ES-I3 (cell line): Measurements from ENCODE around the gene COG5.

Experiments used
- H3K36me3 ChIP-seq: 2 replicates; pipeline ENCODE4 v1.6.1; 2013; ENCODE audit warnings: mild to moderate bottlenecking, low read length, control low read depth, moderate library complexity; ENCODE audit not compliant: insufficient read depth
- H3K4me1 ChIP-seq: 2 replicates; pipeline ENCODE4 v1.6.1; 2013; ENCODE audit warnings: mild to moderate bottlenecking, control low read depth, low read length; ENCODE audit not compliant: insufficient read depth
- H3K9ac ChIP-seq: 2 replicates; pipeline ENCODE4 v1.6.1; 2013; ENCODE audit warnings: low read depth, mild to moderate bottlenecking, low read length, moderate library complexity
- H3K9me3 ChIP-seq: 2 replicates; pipeline ENCODE4 v1.6.1; 2013; ENCODE audit warnings: mild to moderate bottlenecking, low read length, moderate library complexity; ENCODE audit not compliant: control insufficient read depth, insufficient read depth

COG5 gene

GRCh38 chr7:107392830-107393229 lies 170.9 kb downstream of the COG5 start:
- Histone ChIP-seq H3K4me1 (peaks cover 9% of the 10 kb centered on the region; the same call in 1 of the 2 replicates), H3K36me3 (no peaks in the 10 kb centered on the region), H3K9ac (no peak overlapping the region), H3K9me3 (no peaks in the 10 kb centered on the region)

- Histone ChIP-seq H3K4me1 (peaks cover 16% of the 10 kb centered on the region), H3K9me3 (no peaks in the 10 kb centered on the region), H3K36me3 (no peaks in the 10 kb centered on the region), H3K9ac (no peak overlapping the region)
These were observed 172.8 kb downstream of the COG5 start for GRCh38 chr7:107390916-107391315.

- Histone ChIP-seq H3K9ac (no peak overlapping the region), H3K36me3 (no peaks in the 10 kb centered on the region), H3K4me1 (peaks cover 16% of the 10 kb centered on the region), H3K9me3 (no peaks in the 10 kb centered on the region)
These were observed 175.1 kb downstream of the COG5 start for GRCh38 chr7:107388604-107389003.

GRCh38 chr7:107387573-107388219 lies 176.0 kb downstream of the COG5 start:
- Histone ChIP-seq H3K9ac (no peak overlapping the region), H3K36me3 (no peaks in the 10 kb centered on the region), H3K9me3 (no peaks in the 10 kb centered on the region), H3K4me1 (peaks cover 16% of the 10 kb centered on the region)

GRCh38 chr7:107387128-107387527 lies 176.6 kb downstream of the COG5 start:
- Histone ChIP-seq H3K9me3 (no peaks in the 10 kb centered on the region), H3K36me3 (no peaks in the 10 kb centered on the region), H3K9ac (no peak overlapping the region), H3K4me1 (peaks cover 16% of the 10 kb centered on the region)

- Histone ChIP-seq H3K9me3 (no peaks in the 10 kb centered on the region), H3K36me3 (no peaks in the 10 kb centered on the region), H3K4me1 (peaks cover 16% of the 10 kb centered on the region), H3K9ac (no peak overlapping the region)
These were observed 177.1 kb downstream of the COG5 start for GRCh38 chr7:107386548-107387102.

GRCh38 chr7:107384025-107384424 lies 179.7 kb downstream of the COG5 start:
- H3K9me3 ChIP-seq, result no peaks in the 10 kb centered on the region
- H3K36me3 ChIP-seq, result no peaks in the 10 kb centered on the region
- no peak overlapping the region for H3K9ac ChIP-seq
- peaks cover 6% of the 10 kb centered on the region; the same call in 1 of the 2 replicates for H3K4me1 ChIP-seq

- H3K9ac ChIP-seq, result no peak overlapping the region
- H3K36me3 ChIP-seq, result no peaks in the 10 kb centered on the region
- H3K4me1 ChIP-seq, result peaks cover 6% of the 10 kb centered on the region; the same call in 1 of the 2 replicates
- no peaks in the 10 kb centered on the region for H3K9me3 ChIP-seq
These were observed 180.5 kb downstream of the COG5 start for GRCh38 chr7:107383203-107383602.

- no peaks in the 10 kb centered on the region for H3K9me3 ChIP-seq
- 0 out of 2 replicates have a peak, but pooled peaks cover under 1% of the 10 kb centered on the region for H3K4me1 ChIP-seq
- H3K9ac ChIP-seq, result no peak overlapping the region
- no peaks in the 10 kb centered on the region for H3K36me3 ChIP-seq
These were observed 182.3 kb downstream of the COG5 start for GRCh38 chr7:107381453-107381852.

- H3K4me1 ChIP-seq, result no peaks in the 10 kb centered on the region
- H3K36me3 ChIP-seq, result no peaks in the 10 kb centered on the region
- H3K9ac ChIP-seq, result no peak overlapping the region
- H3K9me3 ChIP-seq, result no peaks in the 10 kb centered on the region
These were observed 190.4 kb downstream of the COG5 start for GRCh38 chr7:107373354-107373753.

GRCh38 chr7:107372298-107372697 lies 191.4 kb downstream of the COG5 start:
- no peaks in the 10 kb centered on the region for H3K4me1 ChIP-seq
- no peaks in the 10 kb centered on the region for H3K36me3 ChIP-seq
- no peaks in the 10 kb centered on the region for H3K9me3 ChIP-seq
- H3K9ac ChIP-seq, result no peak overlapping the region

GRCh38 chr7:107370816-107371215 lies 192.9 kb downstream of the COG5 start:
- no peaks in the 10 kb centered on the region for H3K4me1 ChIP-seq
- H3K9ac ChIP-seq, result no peak overlapping the region
- H3K9me3 ChIP-seq, result no peaks in the 10 kb centered on the region
- H3K36me3 ChIP-seq, result no peaks in the 10 kb centered on the region

- Histone ChIP-seq H3K4me1 (no peaks in the 10 kb centered on the region), H3K9me3 (no peaks in the 10 kb centered on the region; the same call in none of the 2 replicates), H3K9ac (no peak overlapping the region), H3K36me3 (no peaks in the 10 kb centered on the region)
These were observed 198.9 kb downstream of the COG5 start for GRCh38 chr7:107364787-107365186.

- Histone ChIP-seq H3K9ac (no peak overlapping the region), H3K9me3 (no peaks in the 10 kb centered on the region; the same call in none of the 2 replicates), H3K36me3 (no peaks in the 10 kb centered on the region), H3K4me1 (no peaks in the 10 kb centered on the region)
These were observed 204.0 kb downstream of the COG5 start for GRCh38 chr7:107359520-107360316.

- H3K9ac ChIP-seq, result no peak overlapping the region
- no peaks in the 10 kb centered on the region for H3K36me3 ChIP-seq
- no peaks in the 10 kb centered on the region; the same call in none of the 2 replicates for H3K9me3 ChIP-seq
- no peaks in the 10 kb centered on the region for H3K4me1 ChIP-seq
These were observed 208.1 kb downstream of the COG5 start for GRCh38 chr7:107355616-107356015.
